OCI-LY3 (cell line): ENCODE results near the gene RBM25.

Experiments
- EZH2phosphoT487 ChIP-seq: fragments of 200-600 bp; shearing (Covaris generic); IDR thresholded peaks from 2 replicates; pipeline ENCODE4 v1.6.1; 2018; ENCODE audit warnings: antibody characterized with exemption, mixed run types, low read depth
- TF ChIP-seq, protein P1 (sequence below): fragments of 200-600, 300-600 bp; sonication (generic); IDR thresholded peaks from 2 replicates; pipeline ENCODE4 v1.5.1; 2014; ENCODE audit warnings: antibody characterized with exemption, low read length, low read depth

DNA sequence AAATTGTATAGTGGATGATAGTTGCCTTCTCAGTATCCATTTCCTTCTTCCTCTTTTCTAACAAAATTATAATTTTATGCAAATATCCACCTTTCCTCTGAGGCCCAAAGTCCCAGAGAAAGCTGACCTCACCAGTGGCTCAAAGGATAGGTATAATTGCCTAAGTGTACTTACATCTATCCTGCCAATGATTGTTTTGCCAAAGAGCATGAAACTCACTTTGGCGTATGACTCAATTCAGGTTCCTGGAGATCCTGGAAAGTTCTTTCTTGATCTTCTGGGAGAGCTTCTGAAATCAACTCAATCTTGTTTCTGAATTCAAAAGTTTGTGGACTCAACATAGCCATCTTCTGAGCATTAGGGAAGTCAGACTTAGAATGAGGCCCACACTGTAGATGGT lies 10.5 kb upstream of the RBM25 start:
- TF ChIP-seq, protein P1, sequence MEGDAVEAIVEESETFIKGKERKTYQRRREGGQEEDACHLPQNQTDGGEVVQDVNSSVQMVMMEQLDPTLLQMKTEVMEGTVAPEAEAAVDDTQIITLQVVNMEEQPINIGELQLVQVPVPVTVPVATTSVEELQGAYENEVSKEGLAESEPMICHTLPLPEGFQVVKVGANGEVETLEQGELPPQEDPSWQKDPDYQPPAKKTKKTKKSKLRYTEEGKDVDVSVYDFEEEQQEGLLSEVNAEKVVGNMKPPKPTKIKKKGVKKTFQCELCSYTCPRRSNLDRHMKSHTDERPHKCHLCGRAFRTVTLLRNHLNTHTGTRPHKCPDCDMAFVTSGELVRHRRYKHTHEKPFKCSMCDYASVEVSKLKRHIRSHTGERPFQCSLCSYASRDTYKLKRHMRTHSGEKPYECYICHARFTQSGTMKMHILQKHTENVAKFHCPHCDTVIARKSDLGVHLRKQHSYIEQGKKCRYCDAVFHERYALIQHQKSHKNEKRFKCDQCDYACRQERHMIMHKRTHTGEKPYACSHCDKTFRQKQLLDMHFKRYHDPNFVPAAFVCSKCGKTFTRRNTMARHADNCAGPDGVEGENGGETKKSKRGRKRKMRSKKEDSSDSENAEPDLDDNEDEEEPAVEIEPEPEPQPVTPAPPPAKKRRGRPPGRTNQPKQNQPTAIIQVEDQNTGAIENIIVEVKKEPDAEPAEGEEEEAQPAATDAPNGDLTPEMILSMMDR, result no peak
- no peak for TF ChIP-seq EZH2phosphoT487
